ENCODE data around the gene DUS1L.

The DUS1L gene

DNA sequence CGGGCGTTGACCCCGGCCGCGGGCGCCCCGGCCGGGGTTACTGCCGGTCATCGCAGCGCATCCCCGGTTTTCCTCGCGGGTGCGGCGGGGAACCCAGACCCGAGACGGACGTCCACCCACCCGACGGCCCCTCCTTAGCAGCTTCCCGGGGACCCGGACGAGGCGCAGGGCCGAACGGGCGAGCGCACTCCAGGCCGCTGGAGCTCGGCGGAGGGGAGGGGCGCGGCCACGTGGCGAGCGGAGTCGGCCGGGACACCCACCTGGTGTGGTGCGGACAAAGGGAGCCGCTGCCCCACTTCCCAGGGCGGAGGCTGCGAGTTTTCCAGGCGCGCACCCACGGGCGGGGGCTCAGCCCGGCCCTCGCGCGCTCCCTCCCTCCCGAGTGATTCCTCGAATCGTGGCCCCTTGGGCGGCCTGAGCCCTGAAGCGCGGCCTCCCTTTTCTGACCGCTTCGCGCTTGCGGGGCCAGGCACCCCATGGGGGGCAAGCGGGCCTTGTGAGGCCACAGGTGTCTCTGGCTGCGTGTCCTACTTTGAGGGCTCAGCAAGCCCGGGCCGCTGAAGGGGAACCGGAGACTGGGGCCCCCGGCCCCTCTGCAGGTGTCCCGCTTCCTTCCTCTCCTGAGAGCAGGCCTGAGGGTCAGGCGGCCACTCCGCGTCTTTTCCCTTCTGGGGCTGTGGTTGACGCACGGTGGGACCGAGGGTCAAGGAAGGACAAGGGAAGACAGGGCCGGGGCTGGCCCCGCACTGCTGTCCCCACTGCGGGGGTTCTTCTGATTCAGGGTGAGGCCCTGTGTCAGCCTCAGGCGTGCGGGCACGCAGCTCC is 33.5 kb upstream of the DUS1L start:
- H3K27ac ChIP-seq = peak overlapping the region; percentile 97
- TF ChIP-seq, protein P1, sequence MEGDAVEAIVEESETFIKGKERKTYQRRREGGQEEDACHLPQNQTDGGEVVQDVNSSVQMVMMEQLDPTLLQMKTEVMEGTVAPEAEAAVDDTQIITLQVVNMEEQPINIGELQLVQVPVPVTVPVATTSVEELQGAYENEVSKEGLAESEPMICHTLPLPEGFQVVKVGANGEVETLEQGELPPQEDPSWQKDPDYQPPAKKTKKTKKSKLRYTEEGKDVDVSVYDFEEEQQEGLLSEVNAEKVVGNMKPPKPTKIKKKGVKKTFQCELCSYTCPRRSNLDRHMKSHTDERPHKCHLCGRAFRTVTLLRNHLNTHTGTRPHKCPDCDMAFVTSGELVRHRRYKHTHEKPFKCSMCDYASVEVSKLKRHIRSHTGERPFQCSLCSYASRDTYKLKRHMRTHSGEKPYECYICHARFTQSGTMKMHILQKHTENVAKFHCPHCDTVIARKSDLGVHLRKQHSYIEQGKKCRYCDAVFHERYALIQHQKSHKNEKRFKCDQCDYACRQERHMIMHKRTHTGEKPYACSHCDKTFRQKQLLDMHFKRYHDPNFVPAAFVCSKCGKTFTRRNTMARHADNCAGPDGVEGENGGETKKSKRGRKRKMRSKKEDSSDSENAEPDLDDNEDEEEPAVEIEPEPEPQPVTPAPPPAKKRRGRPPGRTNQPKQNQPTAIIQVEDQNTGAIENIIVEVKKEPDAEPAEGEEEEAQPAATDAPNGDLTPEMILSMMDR (IDR thresholded peaks at IDR 0.05) = no peak
- no peak for TF ChIP-seq ZFX (IDR thresholded peaks at IDR 0.05; ENCODE audit: borderline replicate concordance)

DNA sequence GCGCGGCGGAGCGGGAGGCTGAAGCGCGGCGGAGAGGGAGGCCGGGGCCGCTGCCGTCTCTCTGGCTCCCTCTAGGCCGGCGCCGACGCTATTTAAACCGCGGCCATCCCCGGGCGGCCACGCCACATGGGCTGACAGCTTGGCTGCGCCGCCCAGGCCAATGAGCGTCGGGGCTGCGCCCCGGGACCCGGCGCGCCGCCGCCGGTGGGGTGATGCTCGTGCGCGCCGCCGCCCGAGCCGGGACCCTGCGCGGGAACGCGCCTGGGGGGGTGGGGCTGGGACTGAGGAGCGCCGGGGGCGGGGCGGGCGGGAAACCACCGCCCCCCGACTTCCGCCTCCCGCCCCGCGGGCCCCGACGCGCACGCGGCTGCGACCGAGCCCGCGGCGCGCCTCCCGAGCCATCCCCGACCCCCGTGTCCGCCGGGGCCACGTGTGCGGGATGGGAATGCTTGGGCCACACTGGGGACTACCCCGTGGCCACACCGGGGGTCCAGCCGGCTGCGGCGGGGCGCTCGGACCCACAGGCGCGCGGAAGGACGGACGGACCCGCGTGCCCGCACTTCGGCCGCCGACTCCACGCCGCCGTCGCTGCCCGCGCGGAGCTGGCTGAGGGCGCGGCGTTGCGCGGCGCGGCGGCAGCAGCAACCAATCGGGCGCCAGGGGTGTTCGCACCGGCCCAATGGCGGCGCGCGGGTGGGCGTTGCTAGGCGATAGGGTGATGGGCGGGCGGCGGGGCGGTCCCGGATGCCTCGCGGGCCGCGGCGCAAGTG is 32.8 kb upstream of the DUS1L start, which contains the start of gene FASN:
Gene FASN, minus strand, starts transcription at position 68 of the 770 bp plus-strand sequence. CDS start 1,791 bp downstream, outside the sequence.
- H3K27ac ChIP-seq = peak within 1 kb of the TSS; percentile 97
- no peak for TF ChIP-seq ZFX (IDR thresholded peaks at IDR 0.05; ENCODE audit: borderline replicate concordance)
- TF ChIP-seq, protein P1 (IDR thresholded peaks at IDR 0.05) = peak; percentile 70

DNA sequence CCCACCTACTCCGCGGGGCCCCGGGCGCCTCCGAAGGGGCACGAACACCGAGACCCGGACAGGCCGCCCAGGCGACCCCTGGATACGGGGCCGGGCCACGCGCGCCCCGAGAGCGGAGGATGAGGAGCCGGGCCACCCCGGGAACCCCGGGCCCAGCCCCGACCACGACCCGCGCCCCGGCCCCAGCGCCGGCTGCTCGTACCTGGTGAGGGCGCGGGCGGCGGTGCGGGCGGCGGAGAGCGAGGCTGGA is 32.2 kb upstream of the DUS1L start:
- H3K27ac ChIP-seq = peak overlapping the region; percentile 97
- TF ChIP-seq, protein P1 (IDR thresholded peaks at IDR 0.05) = no peak
- TF ChIP-seq ZFX (IDR thresholded peaks at IDR 0.05; ENCODE audit: borderline replicate concordance) = no peak

DNA sequence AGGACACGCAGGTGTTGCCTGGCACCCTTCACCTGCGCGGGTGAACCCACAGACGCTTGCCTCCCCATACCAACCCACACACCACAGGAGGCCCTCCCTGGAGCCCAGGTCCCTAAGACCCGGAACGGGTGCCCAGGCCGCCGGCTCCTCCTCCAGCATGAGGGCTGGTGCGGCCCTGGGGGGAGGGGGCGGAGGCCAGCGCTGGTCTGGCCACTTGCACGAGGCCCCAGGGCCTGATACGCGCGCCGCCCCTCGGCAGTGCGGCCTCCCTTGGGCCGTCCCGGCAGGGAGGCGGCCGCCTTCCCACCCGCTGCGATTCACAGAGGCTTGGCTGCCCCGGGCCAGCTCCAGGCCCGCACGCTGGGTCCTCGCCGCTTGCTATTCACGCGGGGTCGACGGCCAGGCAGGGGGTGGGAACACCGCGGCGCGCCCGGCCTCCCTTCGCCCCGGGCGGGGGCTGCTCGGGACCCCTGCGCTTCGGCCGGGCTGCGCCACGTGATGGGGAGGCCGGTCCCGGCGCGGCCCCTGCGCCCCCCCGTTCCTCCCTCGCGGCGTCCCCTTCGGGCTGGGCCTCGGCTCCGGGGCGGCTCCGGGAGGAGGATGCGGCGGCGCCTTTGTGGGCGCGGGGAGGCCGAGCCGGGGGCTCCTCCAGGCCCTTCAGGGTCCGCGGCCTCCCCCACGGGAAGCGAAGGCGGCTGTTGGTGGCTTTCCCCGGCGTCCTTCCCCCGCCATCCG is 31.7 kb upstream of the DUS1L start:
- TF ChIP-seq, protein P1 (IDR thresholded peaks at IDR 0.05) = no peak
- no peak for TF ChIP-seq ZFX (IDR thresholded peaks at IDR 0.05; ENCODE audit: borderline replicate concordance)
- peak overlapping the region; percentile 97 for H3K27ac ChIP-seq

GRCh38 chr17:82096709-82097183 is 31.1 kb upstream of the DUS1L start:
- H3K27ac ChIP-seq = peak overlapping the region; percentile 97
- TF ChIP-seq, protein P1 (IDR thresholded peaks at IDR 0.05) = no peak
- TF ChIP-seq ZFX (IDR thresholded peaks at IDR 0.05; ENCODE audit: borderline replicate concordance) = no peak

DNA sequence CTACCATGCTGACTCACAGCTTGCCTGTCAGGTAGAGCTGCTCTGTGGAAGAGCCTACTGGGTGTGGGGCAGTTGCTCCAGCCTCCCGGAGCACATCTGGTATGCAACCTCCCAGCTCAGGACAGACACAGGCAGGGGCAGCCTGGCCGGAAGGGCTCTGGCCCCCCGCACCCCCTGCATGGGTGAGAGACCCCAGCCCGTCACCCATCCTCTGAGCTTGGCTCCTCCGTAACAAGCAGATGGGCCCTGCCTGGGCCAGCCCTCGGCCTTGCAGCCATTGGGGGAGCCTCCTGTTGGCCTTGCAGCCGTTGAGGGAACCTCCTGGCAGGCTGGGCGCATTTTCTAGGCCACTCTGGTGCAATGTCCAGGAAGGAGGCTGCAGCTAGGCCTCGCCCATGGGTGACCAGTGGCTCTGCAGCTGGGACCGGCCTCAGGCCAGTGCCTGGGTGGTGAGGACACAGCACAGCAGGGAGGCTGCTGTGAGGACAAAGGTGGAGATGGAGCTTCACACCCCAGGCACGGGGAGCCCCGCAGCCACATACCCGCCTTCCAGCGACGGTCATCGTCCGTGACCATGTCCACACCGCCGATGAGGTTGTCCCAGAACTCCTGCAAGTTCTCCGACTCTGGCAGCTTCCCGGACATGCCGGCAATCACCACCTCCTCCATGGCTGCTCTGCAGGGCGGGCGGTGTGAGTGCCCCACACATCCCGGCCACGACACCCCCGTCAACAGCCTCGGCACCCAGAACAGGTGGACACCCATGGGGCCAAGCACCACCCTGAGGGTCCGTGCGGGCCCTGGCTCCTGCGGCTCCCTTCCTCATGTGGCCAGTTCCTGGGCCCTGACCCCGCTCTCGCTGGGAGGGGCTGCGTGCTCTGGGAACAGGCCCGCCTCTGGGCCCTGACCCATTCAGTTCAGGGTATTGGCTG is 30.4 kb upstream of the DUS1L start:
- H3K27ac ChIP-seq = peak overlapping the region; percentile 97
- no peak for TF ChIP-seq ZFX (IDR thresholded peaks at IDR 0.05; ENCODE audit: borderline replicate concordance)
- TF ChIP-seq, protein P1 (IDR thresholded peaks at IDR 0.05) = no peak

Data from 22Rv1 (cell line).